Posterior vena cava (tissue), 2 donors: Measurements from ENCODE around the gene DTX4. TPM values are rescaled to one million over a fixed set of nuclear protein-coding genes. Genes with fewer than 3 reads are reported as not detected.
"Not testable (repeated sequence)": the region's sequence is repeated elsewhere in the genome, so short reads cannot be mapped to it uniquely, and the experiment has no call there.

Experiments used
- DNase-seq: peaks from one replicate; pipeline ENCODE4 v3.0.0-alpha.2; 2020; ENCODE audit warnings: low spot score
- intact Hi-C, 2 donors: fragments of 100-400 bp; cut with DNase I; formaldehyde crosslinking; loops; one replicate each; pipeline versions ENCODE4 v1.14.1 to v1.14.2; 2022 to 2023
- long read RNA-seq, 2 donors: library from polyadenylated mRNA; unstranded; transcript quantifications; one replicate each; pipeline ENCODE4 v2.0.0, GENCODE V29; 2020 to 2021
- total RNA-seq, 2 donors: library from RNA; stranded (reverse); fragmentation: NEBNext Ultra II Directional; extraction: Animal tissue kit (Norgen Biotek cat#: 25700); gene quantifications; one replicate each; pipeline ENCODE4 v1.2.1, GENCODE V29; 2021
- donor health status: DM: yes; HTN: yes; CAD: no.
- donor health status: DM: yes; HTN: yes; CAD: no.

The DTX4 gene
- total RNA-seq = 1 to 10 TPM; 1.9 to 2.0 TPM
- long read RNA-seq, donor 1 = 0 reads
- long read RNA-seq, donor 2 = 0 reads

- peak; percentile 97 for DNase-seq
- intact Hi-C loops = loop anchor here (2.0 to 10.0 kb wide), 4 partner anchors 33 to 113 kb away; no protein-coding TSS in a partner anchor
Observed at GRCh38 chr11:59171508-59172322, at the start of gene DTX4. TSS of gene DTX4 (plus strand) at chr11:59172132. CDS start at chr11:59172596, 464 bp downstream.

DNA sequence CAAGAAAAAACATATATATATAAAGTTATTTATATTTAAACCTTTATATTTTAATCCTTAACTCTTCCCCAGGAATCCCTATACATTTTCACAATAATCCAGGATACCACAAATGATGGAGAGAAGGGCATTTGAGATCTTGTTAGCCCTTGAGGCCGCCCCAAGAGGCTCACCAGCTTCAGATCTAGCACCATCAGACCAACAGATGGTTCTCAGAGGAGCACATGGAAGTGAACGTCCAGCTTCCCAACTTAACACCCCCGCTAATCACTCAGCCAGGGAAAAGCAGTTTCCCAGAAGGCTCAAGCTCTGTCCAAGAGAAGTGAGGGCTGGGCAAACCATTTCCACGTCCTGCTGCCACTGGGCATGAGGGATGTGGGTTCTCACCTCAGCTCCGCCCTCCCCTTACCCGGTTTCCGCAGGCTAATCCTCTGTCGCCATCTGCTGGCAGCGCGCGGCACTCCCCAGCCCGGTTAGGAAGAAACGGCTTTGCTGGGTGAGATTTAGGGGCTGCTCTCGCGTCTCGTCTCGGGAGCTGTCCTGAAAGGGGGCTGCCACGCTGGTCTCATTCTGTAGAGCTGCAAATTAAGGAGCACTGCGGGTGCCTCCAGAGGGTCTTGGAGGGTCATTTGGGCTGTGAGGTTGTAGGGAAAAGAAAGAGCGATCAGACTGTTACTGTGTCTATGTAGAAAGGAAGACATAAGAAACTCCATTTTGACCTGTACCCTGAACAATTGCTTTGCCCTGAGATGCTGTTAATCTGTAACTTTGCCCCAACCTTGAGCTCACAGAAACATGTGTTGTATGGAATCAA lies 36.1 kb upstream of the DTX4 start:
- intact Hi-C loops = loop anchor here in 1 of 2 donors (10.0 kb wide), 1 partner anchor 81 kb away; no protein-coding TSS in a partner anchor
- peak; percentile 95 for DNase-seq

- intact Hi-C loops = loop anchor here in 1 of 2 donors (10.0 kb wide), 1 partner anchor 82 kb away; no protein-coding TSS in a partner anchor
- not testable (repeated sequence) for DNase-seq
Observed at GRCh38 chr11:59136551-59136950, 35.4 kb upstream of the DTX4 start.

DNA sequence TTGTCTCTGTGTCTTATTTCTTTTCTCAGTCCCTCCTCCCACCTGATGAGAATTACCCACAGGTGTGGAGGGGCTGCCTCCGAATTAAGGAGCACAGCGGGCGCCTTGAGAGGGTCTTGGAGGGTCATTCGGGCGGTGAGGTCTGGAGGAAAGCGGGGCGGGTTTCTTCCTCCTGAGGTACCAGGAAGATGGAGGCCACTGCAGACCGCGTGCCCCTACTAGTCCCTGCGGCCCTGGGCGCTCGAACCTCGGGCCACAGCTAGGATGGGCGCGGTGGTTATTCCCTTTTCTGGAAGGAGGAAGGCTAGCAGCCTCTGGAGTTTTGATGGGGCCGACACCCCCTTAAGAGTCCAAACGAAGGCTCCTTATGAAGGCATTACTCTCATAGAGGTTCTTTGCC lies 34.7 kb upstream of the DTX4 start:
- intact Hi-C loops = loop anchor here in 1 of 2 donors (10.0 kb wide), 1 partner anchor 82 kb away; no protein-coding TSS in a partner anchor
- DNase-seq = no peak

DNA sequence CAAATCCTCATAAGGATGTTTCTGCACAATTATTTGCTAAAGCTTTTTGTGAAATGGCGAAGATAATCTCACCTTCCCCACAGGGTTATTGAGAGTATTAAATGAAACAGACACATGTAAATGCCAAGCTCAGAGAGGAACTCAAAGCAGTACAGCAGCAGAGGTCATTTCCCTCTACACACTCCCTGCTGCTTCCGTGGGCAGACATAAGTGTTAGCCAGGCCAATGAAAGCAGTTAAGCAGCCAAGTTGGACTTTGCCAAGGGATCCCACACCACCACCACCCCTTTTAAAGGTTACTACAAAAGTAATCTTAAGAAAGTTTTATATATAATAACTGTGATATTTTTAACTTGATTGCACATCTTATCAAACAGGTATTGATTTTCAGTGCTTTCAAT lies 33.3 kb upstream of the DTX4 start:
- intact Hi-C loops = loop anchor here in 1 of 2 donors (10.0 kb wide), 1 partner anchor 84 kb away; no protein-coding TSS in a partner anchor
- no peak for DNase-seq

- intact Hi-C loops = loop anchor here in 1 of 2 donors (5.0 kb wide), 1 partner anchor 1819 kb away; the partner anchor contains the start of gene TNKS1BP1
- DNase-seq = no peak
Observed at GRCh38 chr11:59141191-59141590, 30.7 kb upstream of the DTX4 start.

DNA sequence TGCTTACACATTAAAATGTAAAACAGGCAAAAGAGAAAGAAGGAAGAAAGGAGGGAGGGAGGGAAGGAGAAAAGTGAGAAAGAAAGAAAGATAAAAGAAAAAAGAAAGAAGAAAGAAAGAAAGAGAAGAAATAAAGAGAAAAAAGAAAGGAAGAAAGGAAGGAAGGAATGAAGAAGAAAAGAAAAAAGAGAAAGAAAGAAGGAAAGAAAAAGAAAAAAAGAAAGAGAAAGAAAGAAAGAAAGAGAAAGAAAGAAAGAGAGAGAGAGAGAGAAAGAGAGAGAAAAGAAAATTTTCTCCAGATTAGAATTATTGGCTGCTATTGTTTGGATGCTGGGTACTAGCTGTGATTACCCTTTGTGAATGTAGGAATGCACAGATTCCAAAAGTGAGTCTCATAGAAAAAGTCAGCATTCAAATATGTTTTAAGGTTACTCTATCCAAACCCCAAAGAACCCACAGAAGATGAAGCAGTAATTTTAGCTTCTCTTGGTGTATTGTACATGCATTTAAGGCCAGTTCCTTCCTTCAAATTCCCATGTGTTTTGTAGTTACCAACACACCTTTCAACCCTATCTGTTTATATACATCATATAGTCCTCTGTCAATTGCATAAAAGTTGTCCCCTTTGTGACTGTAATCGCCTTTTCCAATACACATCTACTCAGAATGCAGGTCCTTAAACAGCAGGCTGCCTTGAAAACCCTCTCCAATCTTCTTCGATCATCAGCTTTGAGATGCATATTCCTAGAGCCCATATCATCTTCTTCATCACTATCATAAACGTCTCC lies 30.1 kb upstream of the DTX4 start:
- intact Hi-C loops = loop anchor here in 1 of 2 donors (5.0 kb wide), 1 partner anchor 1820 kb away; the partner anchor contains the start of gene TNKS1BP1
- no peak for DNase-seq

DNA sequence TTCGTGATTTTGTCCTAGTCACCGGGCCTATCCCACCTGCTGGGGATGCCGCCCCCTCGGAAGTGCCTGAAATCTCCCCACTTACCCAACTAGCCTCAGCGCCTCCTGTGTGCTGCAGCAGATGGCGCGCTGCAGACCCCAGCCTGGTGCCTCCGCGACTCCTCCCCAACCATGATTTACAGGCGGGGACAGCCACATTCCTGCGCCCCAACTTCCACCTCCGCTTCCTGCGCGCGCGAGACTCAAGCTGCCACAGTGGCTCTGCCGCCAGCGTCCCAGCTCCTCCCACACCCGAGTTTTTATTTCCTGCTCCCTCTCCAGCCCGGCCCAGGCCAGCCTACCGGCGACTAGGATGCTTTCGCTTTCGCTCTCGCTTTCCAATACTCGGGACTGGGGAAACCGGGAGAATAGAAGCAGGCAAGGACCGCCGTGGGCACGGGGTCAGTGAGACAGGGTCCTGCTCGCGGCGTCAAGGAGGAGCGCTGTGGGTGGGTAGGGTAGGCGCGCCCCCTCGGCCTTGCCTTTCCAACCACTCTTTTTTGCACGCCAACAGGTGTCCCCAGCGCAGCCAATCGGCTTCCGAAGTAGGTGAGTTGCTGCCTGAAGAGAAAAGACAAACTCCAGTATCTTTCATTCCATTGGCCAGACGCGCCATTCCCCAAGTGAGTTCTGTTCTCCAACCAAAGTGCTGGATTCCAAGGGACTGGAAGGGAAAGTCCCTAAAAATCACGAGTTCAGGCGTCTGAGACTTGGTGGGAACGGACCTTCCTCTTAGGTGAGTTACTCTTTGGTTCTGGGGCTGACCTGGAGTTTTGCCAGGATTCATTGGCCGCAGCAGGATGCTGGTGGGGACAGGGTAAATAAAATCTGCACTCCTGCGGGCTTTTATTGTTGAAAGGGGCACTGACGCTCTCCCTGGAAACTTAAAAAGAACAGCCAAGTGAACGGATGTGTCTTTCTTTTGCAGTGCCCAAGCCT lies 29.1 kb upstream of the DTX4 start, which contains the start of gene FAM111A:
TSS of gene FAM111A (plus strand) at position 327 of the 978 bp plus-strand sequence. CDS start 6,017 bp downstream, outside the sequence.
- intact Hi-C loops = loop anchor here in 1 of 2 donors (5.0 kb wide), 1 partner anchor 1821 kb away; the partner anchor contains the start of gene TNKS1BP1

DNA sequence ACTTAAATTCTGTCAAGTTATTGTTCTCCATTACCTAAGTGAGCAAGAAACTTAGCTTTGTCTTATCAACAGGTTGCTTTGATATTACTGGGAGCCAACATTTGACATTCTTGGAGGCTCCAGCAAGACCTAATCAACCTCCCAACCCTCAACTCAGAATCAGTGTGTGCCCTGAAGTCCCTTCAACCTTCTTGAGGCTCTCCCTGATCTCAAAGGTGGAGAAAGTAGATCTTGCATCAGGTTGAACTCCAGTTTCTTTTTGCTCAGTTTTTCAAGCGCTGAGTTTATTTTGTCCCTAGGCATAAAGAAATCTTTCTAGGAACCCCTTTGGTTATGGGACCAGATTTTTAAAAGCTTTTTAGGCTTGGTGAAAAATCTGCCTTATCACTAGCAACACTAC lies 27.8 kb upstream of the DTX4 start:
- intact Hi-C loops = loop anchor here in 1 of 2 donors (5.0 kb wide), 1 partner anchor 1822 kb away; the partner anchor contains the start of gene TNKS1BP1
- no peak for DNase-seq

More for the DNA sequence above, 29.1 kb upstream of the DTX4 start, which contains the start of gene FAM111A:
- DNase-seq = peak; percentile 96

DNA sequence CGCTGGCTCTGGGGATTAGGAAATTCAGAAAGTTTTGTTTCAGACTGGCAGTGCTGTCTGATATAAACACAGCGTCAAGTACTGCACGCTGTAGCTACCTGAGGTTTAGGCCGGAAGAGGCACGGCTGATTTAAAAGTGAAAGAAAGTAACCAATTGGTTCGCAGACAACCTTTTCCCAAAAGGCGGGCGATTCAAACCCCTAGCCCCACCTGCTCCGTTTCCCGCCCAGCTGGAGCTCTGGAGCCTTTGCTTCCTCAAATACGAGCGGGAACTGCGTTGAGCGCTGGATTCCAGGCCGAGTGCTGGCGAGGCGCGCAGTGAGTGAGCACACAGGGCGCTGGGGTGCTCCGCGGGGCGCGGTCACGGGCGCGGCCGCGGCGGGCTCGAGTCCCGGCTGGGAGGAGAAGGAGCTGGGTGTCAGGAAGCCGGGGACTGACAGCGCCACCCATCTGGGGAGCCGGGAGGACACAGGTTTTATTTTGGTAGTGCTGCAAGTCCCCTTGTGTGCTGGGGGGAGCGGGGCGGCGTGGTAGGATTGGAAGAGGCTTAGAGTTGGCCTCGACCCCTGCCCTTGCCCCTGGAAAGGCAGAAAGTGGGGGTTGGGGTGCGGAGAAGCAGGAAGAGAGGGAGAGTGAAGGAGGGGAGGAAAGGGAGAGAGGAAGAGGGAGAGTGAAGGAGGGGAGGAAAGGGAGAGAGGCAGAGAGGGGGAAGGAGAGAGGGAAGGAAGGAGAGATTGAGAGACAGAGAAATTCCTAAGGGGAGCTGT lies 27.2 kb upstream of the DTX4 start:
- intact Hi-C loops = loop anchor here in 1 of 2 donors (5.0 kb wide), 1 partner anchor 1822 kb away; the partner anchor contains the start of gene TNKS1BP1
- peak; percentile 93 for DNase-seq

DNA sequence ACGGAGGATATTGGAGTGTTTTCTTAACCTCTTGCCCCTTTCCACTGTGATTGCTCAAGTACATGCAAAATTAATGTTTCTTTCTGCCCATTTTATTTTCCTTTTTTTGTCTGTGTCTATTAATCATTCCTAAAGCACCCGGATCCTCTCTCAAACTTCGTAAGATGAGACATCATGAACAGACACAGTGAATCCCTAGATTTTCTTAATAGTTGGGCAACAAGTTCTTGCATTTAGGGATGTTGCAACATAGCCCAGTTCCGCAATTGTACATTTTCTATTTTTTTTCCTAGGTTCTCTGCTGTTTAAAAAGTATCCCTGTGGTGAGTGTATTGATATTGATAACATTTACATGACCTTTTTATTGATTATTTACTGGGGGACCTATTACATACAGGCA lies 26.4 kb upstream of the DTX4 start:
- DNase-seq = no peak
- intact Hi-C loops = no loop called here

DNA sequence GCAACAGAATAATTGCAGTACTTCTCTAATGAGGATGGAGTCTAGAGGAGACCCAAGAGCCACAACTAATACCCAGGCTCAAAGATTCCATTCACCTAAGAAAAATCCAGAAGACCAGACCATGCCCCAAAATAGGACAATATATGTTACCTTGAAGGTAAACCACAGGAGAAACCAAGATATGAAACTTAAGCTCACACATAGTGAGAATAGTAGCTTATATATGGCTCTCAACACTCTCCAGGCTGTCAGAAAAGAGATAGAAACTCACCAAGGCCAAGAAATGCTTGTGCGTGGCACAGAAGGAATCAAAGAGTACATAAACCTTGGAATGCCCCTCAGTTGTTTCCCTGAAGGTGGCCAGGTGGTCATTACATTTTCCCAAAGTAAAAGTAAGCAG lies 20.2 kb upstream of the DTX4 start:
- intact Hi-C loops = no loop called here
- no peak for DNase-seq

- intact Hi-C loops = no loop called here
Observed at GRCh38 chr11:59152312-59152951, 19.5 kb upstream of the DTX4 start.

GRCh38 chr11:59154610-59155009 lies 17.3 kb upstream of the DTX4 start:
- no peak for DNase-seq
- intact Hi-C loops = no loop called here

More at GRCh38 chr11:59152312-59152951, 19.5 kb upstream of the DTX4 start:
- DNase-seq = no peak

DNA sequence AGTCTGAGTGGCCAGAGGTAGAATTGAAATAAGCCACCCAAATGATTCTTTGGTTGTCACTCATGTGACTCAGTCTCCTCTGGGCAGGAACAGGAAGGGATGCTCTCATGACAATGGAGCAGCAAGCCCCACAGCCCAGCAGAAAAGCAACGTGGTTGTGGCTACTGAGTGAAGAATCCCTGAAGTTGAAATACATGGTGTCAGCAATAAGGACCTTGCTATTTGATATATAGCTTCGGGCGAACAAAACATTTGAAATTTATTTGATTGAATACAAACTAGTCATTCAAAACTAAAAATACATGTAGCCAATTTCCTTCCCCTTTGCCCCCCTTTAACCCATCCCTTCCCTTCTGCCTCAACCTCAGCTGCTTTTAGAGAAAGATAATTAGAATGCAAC lies 14.5 kb upstream of the DTX4 start:
- intact Hi-C loops = no loop called here
- no peak for DNase-seq
